HG02852 (cell line): Measurements from ENCODE around the gene KEAP1.
"Not testable (repeated sequence)": the region's sequence is repeated elsewhere in the genome, so short reads cannot be mapped to it uniquely, and the experiment has no call there.

Experiments used
- ATAC-seq: cut with Tn5 transposase; IDR thresholded peaks from one replicate; pipeline ENCODE4 v1.9.1; 2021; ENCODE audit warnings: mild to moderate bottlenecking, moderate library complexity; ENCODE audit not compliant: unreplicated experiment

KEAP1 gene

DNA sequence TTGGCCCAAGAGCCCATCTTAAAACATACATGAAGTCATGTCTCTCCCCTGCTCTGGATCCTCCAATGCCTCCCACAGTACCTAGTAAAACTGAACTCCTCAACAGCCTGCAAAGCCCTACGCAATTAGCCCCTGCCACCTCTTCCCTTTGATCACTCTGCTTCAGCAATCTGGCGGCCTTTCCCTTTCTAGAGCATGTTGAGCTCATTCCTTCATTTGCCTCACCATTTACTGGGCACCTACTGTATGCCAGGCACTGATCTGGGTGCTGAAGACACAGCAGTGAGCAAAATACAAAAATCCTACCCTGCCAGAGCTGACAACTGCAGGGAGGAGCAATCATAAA, 2.9 kb downstream of the KEAP1 start:
- ATAC-seq: no peak

DNA sequence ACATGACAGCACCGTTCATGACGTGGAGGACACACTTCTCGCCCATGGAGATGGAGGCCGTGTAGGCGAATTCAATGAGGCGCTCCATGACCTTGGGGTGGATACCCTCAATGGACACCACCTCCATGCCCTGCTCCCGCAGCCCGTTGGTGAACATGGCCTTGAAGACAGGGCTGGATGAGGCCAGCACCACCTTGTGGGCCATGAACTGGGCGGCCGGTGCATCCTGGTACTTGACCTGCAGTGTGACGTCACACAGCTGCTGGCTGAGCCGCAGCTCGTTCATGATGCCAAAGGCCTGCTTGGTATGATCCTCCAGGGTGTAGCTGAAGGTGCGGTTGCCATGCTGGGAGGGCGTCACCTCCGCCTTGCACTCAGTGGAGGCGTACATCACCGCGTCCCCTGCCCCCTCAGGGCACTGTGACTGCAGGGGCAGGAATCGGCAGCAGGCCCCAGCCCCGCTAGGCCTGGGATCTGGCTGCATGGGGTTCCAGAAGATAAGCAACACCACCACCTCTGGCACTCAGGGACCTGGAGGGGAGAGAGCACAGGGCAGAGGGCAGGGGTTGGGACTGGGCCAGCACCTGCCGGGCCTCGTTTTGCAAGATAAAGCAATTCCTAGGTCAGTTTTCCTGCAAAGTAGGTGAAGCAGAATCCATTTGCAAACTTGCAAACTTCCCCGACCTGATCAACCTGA, 3.5 kb downstream of the KEAP1 start:
- ATAC-seq: no peak

DNA sequence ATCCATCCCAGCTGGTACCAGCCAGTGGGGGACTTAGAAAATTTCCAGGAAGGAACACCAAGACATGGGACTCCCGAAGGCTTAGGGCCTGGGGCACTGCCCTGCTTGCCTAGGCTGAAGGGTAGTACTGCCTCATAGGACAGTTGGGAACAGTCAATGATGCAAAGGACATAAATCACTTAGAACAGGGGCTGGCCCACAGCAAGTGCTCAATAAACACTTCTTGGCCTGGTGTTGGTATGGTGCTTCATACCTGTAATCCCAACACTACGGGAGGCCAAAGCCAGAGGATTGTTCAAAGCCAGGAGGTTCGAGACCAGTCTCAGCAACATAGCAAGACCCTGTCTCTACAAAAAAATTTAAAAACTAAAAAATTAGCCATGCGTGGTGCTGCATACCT, 5.8 kb downstream of the KEAP1 start:
- ATAC-seq: no peak

DNA sequence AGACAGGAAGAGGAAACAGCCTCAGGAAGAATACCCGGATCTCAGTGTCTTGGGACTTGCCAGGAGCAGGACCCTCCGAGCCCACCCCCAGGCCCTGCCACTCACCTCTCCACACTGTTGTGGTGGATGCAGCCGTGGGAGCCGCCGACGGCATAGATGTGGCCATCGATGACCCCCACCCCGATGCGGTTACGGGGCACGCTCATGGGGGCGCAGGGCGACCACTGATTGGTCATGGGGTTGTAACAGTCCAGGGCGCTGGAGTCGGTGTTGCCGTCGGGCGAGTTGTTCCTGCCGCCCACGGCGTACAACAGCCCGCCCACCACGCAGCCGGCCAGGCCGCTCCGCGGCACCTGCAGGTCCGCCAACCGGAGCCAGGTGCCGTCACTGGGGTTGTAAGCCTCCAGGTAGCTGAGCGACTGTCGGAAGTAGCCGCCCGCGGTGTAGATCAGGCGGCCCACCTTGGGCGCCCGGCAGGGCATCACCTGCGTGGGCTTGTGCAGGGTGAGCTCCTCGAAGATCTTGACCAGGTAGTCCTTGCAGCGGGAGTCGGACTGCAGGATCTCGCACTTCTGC, 11.6 kb downstream of the KEAP1 start:
- no peak for ATAC-seq

DNA sequence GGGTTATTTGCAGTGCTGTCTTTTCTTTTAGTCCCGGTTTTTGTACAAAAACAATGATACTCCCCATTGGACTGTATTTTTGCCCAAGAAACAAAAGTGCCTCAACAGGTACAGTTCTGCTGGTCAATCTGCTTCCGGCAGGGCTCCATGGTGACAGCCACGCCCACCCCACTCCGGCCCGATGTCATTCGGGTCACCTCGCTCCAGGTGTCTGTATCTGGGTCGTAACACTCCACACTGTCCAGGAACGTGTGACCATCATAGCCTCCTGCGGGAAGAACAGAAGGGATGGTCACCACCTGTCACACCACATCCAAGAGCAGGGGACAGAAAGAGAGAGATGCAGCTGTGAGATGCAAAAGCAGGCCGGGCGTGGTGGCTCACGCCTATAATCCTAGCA, 16.6 kb downstream of the KEAP1 start:
- ATAC-seq: no peak

DNA sequence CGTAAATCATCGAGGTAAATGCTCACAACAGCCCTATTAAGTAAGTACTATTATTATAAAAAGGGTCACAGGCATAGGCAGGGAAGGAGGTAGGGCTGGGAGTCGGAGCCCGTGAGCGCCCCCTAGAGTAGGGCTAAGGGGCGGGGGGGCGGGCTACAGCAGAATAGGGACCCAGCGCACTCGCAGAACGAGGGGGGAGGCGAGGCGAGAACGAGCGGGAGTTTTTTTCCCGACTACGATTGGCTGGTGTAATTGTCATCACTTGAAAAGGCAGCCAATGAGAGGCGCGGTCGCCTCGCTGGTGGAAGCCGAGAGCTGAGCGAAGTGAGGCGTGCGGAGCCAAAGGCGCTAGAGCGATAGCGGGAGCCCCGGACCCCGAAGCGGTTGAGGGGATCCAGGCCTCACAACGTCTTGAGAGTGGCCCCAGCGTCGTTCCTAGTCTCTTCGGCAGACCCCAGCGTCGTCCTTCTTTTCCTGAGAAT, 24.2 kb downstream of the KEAP1 start:
- ATAC-seq: no peak

DNA sequence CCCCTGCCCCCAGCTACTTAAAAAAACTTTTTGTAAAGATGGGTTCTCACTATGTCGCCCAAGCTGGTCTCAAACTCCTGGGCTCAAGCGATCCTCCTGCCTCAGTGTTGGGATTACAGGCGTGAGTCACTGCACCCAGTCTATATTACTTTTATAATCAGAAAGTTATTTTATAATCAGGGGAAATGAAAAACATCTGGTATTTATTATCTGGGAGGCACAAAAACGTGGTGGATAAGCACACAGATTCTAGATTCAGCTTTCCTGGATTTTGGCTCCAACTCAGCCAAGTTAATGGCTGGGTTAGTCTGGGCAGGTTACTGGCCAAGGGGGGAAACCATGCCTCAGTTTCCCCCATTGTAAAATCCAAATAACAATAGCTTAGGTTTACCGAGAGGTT, 24.7 kb downstream of the KEAP1 start:
- no peak for ATAC-seq

DNA sequence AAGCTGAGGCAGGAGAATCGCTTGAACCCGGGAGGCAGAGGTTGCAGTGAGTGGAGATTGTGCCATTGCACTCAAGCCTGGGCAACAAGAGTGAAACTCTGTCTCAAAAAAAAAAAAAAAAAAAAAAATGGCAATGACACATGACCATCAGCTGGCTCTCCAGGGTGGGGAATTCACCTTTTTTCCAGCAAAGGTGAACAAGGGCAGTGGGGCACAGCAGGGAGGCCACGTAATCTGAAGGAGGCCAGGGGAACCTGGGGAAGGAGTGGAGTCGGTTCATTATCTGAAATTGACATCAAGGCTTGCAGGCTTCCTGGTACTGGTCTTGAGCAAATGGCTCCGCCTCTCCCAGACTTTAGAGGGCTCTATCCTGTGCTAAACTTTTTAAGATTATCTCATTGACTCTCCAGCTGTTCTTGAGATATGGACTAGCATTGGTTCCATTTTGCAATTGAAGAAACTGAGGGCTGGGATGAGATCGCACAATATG, 28.1 kb downstream of the KEAP1 start:
- ATAC-seq: no peak

DNA sequence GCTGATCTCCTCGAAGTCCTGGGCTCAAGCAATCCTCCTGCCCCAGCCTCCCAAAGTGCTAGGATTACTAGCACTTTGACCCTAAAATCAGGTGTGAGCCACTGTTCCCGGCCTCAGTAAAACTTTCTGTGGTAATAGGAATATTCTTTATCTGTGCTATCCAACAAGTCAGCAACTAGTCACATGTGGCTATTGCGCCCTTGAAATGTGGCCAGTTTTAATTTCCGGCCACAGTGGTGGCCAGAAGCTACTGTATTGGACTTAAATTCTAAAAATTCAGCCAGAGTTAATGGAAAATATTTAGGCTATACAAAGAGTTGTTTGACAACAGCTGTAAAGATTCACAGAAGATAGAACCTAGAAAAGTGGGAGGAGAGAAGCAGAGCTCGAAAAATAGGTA, 30.0 kb downstream of the KEAP1 start:
- ATAC-seq: no peak

DNA sequence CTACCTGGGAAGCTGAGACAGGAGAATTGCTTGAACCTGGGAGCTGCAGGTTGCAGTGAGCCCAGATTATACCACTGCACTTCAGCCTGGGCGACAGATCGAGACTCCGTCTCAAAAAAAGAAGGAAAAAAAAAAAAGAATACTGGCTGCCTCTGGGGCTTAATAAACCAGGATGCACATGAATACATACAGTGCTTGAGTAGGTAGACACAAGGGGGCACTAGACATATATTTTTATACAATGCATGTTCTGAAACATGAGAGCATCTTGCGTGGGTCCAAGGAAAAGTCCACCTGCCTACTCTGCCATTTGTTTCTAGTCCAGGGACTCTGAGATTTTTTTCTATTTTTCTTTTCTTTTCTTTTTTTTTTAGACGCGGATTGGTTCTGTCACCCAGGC, 31.2 kb downstream of the KEAP1 start:
- no peak for ATAC-seq

DNA sequence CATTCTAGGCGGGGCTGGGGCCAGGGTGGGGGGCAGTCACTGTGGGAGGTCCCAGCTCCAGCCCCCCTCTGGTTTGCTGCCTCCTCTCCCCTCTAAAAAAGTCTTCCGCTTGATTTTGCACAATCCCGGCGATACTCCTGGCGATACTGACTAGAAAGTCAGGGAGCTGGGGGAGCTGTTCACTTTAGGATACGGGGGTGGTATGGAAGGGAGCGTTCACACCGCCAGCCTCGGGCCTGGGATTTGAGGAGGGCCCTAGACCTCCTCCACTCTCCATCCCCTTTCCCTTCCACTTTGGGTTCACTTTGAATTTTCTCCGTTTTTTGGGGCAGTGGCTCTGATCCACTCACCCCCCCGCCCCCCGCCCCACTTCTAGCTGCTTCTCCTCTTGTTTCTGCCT, 35.0 kb downstream of the KEAP1 start:
- ATAC-seq: no peak

DNA sequence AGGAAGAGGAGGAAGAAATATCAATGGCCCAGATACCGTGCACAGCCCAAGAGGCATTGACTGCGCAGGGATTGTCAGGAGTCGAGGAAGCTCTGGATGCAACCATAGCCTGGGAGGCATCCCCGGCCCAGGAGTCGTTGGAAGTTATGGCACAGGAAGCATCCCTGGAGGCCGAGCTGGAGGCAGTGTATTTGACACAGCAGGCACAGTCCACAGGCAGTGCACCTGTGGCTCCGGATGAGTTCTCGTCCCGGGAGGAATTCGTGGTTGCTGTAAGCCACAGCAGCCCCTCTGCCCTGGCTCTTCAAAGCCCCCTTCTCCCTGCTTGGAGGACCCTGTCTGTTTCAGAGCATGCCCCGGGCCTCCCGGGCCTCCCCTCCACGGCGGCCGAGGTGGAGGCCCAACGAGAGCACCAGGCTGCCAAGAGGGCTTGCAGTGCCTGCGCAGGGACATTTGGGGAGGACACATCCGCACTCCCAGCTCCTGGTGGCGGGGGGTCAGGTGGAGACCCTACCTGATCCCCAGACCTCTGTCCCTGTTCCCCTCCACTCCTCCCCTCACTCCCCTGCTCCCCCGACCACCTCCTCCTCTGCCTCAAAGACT, 36.0 kb downstream of the KEAP1 start:
- ATAC-seq: no peak

DNA sequence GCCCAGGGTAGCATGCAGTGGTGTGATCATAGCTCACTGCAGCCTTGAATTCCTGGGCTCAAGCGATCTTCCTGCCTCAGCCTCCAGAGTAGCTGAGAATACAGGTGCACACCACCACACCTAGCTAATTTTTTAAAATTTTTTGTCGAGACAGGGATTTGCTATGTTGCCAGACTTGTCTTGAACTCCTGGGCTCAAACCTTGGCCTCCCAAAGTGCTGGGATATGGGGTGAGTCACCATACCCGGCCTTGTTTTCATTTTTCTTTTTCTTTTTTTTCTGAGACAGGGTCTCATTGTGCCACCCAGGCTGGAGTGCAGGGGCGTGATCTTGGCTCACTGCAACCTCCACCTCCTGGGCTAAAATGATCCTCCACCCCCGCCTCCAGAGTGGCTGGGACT, 38.7 kb downstream of the KEAP1 start:
- no peak for ATAC-seq

DNA sequence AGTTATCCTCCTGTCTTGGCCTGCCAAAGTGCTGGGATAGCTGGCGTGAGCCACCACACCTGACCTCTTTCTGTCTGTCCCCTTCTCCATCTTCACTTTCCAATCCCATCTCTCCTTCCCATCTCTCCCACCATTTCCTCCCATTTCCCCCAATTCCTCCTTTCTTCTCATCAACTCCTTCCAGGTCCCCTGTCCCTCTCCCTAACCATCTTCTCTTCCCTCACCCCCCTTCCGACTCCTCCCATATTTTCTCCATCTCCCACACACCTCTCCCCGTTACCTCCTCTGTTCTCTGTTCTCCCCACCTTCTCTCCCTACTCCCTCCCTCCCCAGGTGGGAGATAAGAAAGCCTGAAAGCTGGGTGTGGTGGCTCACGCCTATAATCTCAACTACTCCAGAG, 40.6 kb downstream of the KEAP1 start:
- no peak for ATAC-seq

DNA sequence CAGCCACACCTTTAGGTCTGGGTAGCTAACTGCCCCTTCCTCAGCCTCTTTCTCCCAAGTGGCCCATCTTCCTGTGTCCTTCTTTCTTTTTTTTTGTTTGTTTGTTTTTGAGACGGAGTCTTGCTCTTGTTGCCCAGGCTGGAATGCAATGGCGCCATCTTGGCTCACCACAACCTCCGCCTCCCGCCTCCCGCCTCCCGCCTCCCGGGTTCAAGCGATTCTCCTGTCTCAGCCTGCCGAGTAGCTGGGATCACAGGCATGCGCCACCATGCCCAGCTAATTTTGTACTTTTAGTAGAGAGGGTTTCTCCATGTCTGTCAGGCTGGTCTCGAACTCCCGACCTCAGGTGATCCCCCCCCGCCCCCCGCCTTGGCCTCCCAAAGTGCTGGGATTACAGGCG, 41.1 kb downstream of the KEAP1 start:
- ATAC-seq: not testable (repeated sequence)

DNA sequence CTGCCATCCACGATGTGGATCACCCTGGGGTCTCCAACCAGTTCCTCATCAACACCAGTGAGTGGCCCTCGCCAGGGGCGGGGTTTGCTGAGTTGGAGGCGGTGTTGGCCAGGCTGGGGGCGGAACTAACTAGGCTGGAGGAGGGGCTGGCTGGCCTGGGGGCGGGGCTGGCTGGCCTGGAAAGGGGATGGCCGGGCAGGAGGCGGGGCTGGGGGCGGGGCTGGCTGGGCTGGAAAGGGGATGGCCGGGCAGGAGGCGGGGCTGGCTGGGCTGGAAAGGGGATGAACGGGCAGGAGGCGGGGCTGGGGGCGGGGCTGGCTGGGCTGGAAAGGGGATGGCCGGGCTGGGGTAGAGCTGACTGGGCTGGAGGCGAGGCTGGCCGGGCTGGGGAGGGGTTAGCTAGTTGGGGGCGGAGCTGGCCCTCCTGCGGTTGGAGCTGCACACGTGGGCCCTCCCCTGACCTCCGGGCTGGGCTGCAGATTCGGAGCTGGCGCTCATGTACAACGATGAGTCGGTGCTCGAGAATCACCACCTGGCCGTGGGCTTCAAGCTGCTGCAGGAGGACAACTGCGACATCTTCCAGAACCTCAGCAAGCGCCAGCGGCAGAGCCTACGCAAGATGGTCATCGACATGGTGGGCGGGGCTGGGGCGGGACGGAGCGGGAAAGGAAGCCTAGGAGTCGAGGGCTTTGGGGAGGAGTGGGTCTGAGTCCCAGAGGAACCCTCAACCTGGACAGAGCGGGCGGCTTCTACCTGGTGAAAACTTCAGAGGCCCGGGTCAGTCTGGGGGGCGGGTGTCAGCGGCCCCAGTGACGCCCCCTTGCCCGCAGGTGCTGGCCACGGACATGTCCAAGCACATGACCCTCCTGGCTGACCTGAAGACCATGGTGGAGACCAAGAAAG, 41.9 kb downstream of the KEAP1 start:
- ATAC-seq: peak; percentile 91

DNA sequence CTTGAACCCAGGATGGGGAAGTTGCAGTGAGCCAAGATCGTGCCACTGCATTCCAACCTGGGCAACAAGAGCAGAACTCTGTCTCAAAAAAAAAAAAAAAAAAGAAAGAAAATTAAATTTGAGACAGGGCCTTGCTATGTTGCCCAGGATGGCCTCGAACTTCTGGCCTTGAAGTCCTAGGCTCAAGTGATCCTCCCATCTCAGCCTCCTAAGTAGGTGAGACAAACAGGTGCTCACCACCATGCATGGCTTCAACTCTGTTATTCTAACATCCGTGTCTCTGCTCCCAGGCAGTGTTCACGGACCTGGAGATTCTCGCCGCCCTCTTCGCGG, 42.5 kb downstream of the KEAP1 start:
- no peak for ATAC-seq

DNA sequence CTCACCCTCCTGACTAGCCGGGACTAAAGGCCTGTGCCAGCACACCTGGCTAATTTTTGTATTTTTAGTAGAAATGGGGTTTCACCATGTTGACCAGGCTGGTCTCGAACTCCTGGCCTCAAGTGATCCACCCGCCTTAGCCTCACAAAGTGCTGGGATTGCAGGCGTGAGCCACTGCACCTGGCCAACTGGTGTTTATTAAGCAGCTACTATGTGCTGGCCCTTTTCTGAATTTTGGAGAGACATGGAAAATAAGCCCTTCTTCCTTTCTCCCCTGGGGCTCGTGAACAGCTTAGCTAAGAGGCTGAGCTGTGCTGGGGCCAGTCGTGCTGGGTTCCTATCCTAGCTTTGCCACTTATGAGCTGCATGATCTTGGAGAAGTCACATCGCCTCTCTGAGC, 44.4 kb downstream of the KEAP1 start:
- not testable (repeated sequence) for ATAC-seq

DNA sequence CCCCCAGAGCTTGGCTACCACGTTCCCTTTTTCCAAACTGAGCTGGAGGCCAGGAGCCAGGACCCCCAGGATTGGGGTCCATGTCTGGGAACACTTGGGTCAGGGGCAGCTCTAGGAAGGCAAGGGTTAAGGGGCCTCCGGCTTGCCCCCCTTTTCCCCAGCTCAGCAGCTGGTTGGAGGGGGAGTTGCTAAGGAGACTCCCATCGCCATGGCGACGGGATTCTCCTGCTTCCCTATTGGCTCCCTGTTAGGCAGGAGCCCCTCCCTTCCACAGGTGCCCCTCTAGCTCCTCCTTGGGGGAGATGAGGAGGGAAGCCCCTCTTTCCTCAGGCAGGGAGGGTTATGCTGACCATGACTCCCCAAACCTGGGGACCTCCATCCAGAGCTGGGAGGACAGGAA, 48.9 kb downstream of the KEAP1 start:
- ATAC-seq: no peak

DNA sequence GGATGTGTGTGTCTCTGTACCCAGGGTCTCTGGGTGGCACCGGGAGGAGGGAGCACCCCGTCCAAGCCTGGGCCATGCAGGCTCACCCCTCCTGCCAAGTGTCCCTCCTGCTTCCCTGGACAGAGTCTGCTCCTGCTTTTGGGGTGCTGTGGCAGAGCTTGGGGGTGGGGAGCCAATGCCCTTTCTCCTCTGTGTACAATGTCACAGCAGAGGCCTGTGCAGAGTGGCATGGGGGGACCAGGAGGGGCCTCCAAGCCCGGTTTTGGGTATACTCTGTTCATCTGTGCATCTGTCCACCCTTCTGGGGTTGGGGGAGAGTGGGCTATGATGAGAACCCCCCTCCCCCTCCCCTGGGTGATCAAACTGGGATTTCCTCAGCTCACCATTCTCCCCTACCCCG, 49.3 kb downstream of the KEAP1 start:
- ATAC-seq: no peak

DNA sequence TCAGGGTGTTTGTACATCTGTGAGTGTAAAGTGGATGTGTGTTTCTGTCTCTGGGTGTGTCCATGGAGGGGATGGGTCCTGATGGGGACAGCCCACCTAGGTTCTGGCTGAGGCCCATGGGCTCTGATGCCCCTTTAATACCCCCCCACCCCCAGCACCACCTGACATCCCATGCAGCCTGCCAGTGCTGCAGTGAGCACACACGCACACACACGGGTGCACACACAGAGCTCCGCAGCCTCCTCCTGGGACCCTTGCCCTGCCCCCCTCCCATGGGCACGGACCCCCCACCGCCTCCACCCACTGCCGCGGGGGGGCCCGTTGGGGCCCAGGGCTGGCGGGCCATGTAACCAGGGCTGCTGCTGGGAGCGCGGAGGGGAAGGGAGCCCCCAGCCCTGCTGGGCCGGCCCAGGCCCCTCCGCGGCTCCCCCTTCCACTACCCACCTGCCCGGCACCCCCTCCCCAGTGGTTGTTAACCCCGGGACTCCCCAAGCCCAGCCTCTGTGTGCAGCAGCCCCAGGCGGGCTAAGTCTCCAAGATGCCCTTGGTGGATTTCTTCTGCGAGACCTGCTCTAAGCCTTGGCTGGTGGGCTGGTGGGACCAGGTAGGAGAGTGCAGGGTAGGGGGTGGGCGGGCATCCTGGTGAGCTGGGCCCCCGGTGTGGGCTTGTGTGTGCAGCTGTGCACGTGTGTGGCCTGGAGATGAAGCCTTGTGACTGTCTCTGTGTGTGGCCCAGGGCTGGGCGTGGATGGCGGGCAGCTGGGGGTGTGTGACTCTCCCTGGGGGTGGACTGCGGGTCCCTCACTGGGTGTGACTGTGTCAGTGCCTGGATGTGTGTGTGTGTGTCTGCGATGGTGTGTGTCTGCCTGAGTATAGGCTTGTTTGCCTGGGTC, 50.2 kb downstream of the KEAP1 start:
- no peak for ATAC-seq
